Stomach smooth muscle (tissue), 2 donors: ENCODE data around the gene ACTMAP.

Experiments
- H3K27ac ChIP-seq: one replicate; pipeline ENCODE4 v1.7.0; 2013; ENCODE audit warnings: mild to moderate bottlenecking, low read length, inconsistent platforms
- H3K27me3 ChIP-seq, 2 donors: one replicate each; pipeline ENCODE4 v1.7.0; 2013; ENCODE audit warnings: low read length in 2 of 2; ENCODE audit not compliant: insufficient read depth in 2 of 2, control insufficient read depth in 1 of 2
- H3K36me3 ChIP-seq, 2 donors: one replicate each; pipeline ENCODE4 v1.7.0; 2013; ENCODE audit warnings: low read length in 2 of 2; ENCODE audit not compliant: control insufficient read depth in 2 of 2, insufficient read depth in 2 of 2
- H3K4me1 ChIP-seq: one replicate; pipeline ENCODE4 v1.7.0; 2013; ENCODE audit warnings: low read length; ENCODE audit not compliant: control insufficient read depth, insufficient read depth
- H3K4me3 ChIP-seq, 2 donors: one replicate each; pipeline ENCODE4 v1.7.0; 2013; ENCODE audit warnings: low read length in 2 of 2
- H3K9ac ChIP-seq, 2 donors: one replicate each; pipeline ENCODE4 v1.7.0; 2013; ENCODE audit warnings: low read length in 2 of 2, mild to moderate bottlenecking in 1 of 2
- H3K9me3 ChIP-seq, 2 donors: one replicate each; pipeline ENCODE4 v1.7.0; 2013; ENCODE audit warnings: low read length in 2 of 2; ENCODE audit not compliant: control insufficient read depth in 2 of 2
- donor health status: healthy.
- donor health status: Pancreatic carcinoma.

The ACTMAP gene

DNA sequence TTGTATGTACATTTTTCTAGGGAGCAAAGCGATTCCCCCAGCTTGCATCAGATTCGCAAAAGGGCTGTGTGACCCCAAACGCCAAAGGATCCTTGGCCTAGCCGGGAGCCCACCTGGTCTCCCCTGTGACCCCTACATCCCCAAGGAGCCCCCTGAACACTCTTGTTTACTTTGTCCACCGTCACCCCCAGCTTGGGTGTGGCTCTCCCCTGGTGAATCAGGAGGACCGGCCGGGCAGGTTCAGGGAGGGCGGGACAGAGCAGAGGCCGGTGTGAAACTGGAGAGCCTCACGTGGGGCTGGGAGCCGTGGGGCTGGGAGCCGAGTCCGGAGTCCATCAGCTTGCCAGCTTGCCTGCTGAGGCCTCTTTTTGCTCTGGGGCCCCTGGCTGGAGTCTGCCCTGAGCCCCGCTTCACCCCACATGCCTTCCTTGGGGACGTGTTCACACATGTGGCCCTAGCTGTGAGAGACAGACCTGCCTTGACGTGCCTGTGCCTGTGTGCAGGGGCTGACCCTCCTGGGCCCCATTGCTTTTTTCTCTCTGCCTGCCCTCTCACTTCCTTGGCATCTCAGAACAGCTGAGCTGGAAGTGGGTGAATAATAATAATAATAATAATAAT lies 31.4 kb downstream of the ACTMAP start:
- peaks cover 67% of the 10 kb centered on the region for H3K4me1 ChIP-seq

DNA sequence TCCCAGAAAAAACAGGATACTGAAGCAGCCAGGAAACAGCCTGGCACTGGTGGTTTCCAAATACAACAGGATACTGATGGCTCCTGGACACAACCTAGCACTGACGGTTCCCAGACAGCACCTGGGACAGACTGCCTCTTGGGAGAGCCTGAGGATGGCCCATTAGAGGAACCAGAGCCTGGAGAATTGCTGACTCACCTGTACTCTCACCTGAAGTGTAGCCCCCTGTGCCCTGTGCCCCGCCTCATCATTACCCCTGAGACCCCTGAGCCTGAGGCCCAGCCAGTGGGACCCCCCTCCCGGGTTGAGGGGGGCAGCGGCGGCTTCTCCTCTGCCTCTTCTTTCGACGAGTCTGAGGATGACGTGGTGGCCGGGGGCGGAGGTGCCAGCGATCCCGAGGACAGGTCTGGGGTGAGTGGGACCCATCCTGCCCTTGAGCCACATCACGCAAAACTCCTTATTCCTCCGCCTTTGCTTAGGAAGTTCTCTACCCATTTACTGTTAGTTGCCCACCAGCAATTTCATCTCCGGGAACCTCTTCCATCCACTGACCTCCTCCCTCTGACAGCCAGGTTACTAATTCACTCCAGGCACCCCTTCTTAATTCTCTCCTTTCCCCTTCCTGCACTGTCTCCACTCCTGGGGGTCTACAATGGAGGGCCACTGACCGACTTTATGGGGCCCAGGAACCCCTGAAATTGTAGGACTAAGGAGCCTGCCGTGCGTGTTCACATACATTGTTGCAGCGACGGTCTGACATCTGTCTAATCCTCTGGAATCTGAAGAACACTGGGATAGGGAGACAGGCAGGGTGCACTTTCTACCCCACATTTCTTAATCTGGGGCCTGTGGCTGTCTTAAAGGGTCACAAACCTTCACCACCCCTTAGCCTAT lies 32.1 kb downstream of the ACTMAP start:
- H3K4me3 ChIP-seq: peak overlapping the region; percentile 97 to 99
- H3K36me3 ChIP-seq: peaks cover 0 to 3% of the 10 kb centered on the region in 2 donors
- peak overlapping the region; percentile 97 to 98 for H3K9ac ChIP-seq
- H3K27ac ChIP-seq: peak overlapping the region; percentile 100
- H3K27me3 ChIP-seq: no peaks in the 10 kb centered on the region
- H3K4me1 ChIP-seq: peaks cover 67% of the 10 kb centered on the region
- no peaks in the 10 kb centered on the region for H3K9me3 ChIP-seq

More for the DNA sequence above, 31.4 kb downstream of the ACTMAP start:
- peaks cover 2 to 4% of the 10 kb centered on the region in 2 donors for H3K36me3 ChIP-seq
- H3K27me3 ChIP-seq: no peaks in the 10 kb centered on the region
- H3K27ac ChIP-seq: peak overlapping the region; percentile 100
- no peaks in the 10 kb centered on the region for H3K9me3 ChIP-seq
- H3K4me3 ChIP-seq: peak overlapping the region; percentile 97 to 99
- peak overlapping the region; percentile 97 to 98 for H3K9ac ChIP-seq

DNA sequence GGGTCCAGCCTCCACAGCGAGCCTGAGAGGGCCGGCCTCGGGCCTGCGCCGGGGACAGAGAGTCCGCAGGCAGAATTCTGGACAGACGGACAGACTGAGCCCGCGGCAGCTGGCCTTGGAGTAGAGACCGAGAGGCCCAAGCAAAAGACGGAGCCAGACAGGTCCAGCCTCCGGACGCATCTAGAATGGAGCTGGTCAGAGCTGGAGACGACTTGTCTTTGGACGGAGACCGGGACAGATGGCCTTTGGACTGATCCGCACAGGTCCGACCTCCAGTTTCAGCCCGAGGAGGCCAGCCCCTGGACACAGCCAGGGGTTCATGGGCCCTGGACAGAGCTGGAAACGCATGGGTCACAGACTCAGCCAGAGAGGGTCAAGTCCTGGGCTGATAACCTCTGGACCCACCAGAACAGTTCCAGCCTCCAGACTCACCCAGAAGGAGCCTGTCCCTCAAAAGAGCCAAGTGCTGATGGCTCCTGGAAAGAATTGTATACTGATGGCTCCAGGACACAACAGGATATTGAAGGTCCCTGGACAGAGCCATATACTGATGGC lies 32.9 kb downstream of the ACTMAP start:
- H3K27me3 ChIP-seq: no peaks in the 10 kb centered on the region
- peak overlapping the region; percentile 100 for H3K27ac ChIP-seq
- H3K4me3 ChIP-seq: peak overlapping the region; percentile 97 to 99
- H3K36me3 ChIP-seq: peaks cover 0 to 2% of the 10 kb centered on the region in 2 donors
- peak overlapping the region; percentile 97 to 98 for H3K9ac ChIP-seq
- H3K9me3 ChIP-seq: no peaks in the 10 kb centered on the region
- H3K4me1 ChIP-seq: peaks cover 67% of the 10 kb centered on the region

DNA sequence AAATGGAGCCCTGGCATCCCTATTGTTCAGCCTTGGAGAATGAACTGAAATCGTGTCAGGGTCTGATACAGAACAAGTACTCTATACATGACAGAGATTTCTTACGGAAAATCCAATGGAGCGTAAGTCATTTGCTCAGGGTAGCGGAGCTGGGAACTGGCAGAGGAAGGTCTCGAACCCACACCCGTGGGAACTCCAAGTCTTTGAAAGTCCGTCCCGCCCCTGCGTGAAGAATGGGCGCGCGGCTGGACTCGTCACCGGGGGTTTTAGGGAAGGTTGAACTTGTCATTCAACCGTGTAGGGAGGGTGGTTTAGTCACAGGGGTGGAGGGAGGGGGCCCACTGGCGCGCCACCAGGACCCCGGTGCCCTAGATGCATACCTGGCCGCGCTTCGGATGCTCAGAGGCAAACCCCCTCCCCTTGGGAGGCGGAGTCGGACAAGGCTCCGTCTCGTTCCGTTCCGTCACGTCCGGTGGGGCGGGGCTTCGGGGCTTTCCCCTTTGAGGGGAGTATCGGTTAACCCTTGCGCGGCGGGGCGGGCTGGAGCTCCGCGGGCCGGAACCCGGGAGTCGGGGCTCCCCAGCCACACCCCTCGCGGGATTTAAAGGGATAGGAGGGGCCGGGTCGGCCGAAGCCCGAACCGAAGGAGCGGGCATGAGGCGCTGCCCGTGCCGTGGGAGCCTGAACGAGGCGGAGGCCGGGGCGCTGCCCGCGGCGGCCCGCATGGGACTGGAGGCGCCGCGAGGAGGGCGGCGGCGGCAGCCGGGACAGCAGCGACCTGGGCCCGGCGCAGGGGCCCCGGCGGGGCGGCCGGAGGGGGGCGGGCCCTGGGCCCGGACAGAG lies 33.6 kb downstream of the ACTMAP start, which contains the start of the genes COQ8B and ITPKC:
Gene COQ8B (minus strand): TSS at position 405 of the 843 bp plus-strand sequence. CDS start 2,254 bp downstream, outside the sequence.
Gene ITPKC (plus strand): TSS at position 631 of the 843 bp plus-strand sequence. CDS start 24 bp downstream, at position 655.
- peak within 1 kb of the TSS; percentile 97 to 98 for H3K9ac ChIP-seq
- H3K4me3 ChIP-seq: peak within 1 kb of the TSS; percentile 97 to 99
- no peaks in the 10 kb centered on the region for H3K27me3 ChIP-seq
- peak within 1 kb of the TSS; percentile 100 for H3K27ac ChIP-seq
- H3K36me3 ChIP-seq: no peaks in the 10 kb centered on the region
- no peaks in the 10 kb centered on the region for H3K9me3 ChIP-seq
- H3K4me1 ChIP-seq: peaks cover 62% of the 10 kb centered on the region

DNA sequence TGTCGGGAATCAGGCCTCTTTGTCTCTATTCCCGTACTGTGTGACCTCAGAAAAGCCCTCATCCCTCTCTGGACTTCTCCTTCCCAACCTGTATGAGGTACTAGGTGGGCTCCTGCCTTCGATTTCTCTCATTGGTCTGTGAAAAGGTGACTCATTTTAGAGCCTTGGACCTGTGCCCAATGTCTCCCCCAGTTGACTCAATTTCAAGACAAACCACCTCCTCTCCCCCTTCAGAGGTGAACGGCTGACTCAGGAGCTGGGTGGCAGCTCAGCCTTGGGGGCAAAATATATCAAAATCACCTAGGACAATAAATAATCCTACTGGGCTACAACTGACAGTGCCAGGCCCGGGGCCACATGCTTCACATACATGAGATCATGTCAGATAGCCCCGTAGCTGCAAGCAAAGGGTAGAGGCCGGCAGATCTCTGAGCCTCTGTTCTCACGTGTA lies 34.2 kb downstream of the ACTMAP start:
- H3K27me3 ChIP-seq: no peaks in the 10 kb centered on the region
- H3K4me3 ChIP-seq: peak overlapping the region; percentile 78 to 97

DNA sequence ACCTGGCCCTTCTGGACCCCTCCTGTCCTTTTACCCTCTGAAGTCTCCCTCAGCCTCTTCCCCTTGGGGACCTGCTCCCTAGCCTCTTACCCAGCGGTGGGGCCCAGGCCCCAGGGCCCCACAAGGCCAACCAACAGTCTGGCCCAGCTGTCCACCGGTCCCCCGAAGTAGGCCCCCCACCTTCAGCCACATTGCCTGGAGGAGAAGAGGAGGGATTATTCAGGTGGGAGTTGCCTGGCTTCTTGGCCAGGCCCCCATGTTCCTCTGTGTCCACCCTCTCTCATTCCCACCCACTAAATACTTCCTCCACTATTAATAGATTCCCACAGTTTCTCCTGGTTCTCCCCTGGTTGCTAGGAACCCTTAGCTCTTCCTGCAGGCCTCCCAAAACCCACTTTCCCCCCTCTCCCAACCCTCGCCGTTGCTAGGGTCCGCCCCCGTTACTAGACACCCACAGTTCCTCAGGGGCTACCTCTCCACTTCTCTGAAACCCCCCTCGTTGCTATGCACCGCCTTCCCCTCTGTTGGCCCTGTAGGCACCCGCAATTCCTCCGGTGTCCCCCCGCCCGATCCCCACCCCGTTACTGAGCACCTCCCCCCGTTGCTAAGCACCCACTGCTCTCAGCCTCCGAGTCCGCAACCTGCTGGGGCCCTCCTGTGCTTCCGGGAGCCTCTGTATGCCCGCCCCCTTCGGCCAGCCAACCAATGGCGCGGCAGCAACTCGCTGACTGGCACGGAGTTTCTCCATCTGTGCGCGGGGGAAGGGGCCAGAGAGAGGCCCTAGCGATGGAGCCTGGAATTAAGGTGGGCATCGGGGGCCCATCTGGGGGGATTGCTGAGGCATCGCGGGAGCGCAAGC lies 35.6 kb downstream of the ACTMAP start:
- peak overlapping the region; percentile 69 to 80 for H3K9ac ChIP-seq
- H3K4me1 ChIP-seq: peaks cover 44% of the 10 kb centered on the region

More for the DNA sequence above, 34.2 kb downstream of the ACTMAP start:
- Histone ChIP-seq H3K4me1 (peaks cover 56% of the 10 kb centered on the region), H3K9ac (peak overlapping the region; percentile 90 to 98), H3K36me3 (peaks cover 3 to 4% of the 10 kb centered on the region in 2 donors), H3K27ac (peak overlapping the region; percentile 100), H3K9me3 (no peaks in the 10 kb centered on the region)

DNA sequence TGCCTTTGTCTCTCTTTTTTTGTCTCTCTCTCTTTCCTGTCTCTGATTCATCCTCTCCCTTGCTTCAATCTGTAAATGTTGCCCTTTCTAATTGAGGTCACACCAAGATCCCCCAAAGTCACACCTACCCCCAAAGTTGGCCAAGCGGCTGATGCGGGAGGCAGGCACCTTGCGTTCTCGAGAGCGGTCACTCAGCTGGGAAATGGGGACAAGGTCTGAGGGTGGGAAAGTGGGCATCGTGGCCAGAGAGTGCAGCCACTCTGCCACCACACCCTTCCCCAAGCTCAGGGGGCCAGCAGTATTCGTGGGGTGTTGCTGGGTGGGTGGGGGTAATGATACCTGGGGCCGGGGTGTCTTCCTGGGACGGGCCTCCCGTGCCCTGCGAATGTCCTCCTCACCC lies 36.3 kb downstream of the ACTMAP start:
- H3K4me3 ChIP-seq: peak overlapping the region; percentile 60 to 97
- peaks cover 37% of the 10 kb centered on the region for H3K4me1 ChIP-seq
- no peaks in the 10 kb centered on the region for H3K9me3 ChIP-seq
- peak overlapping the region; percentile 100 for H3K27ac ChIP-seq
- H3K36me3 ChIP-seq: peaks cover 3 to 12% of the 10 kb centered on the region in 2 donors
- no peaks in the 10 kb centered on the region for H3K27me3 ChIP-seq
- H3K9ac ChIP-seq: peak overlapping the region in 1 of 2 donors; percentile 80

More for the DNA sequence above, 35.6 kb downstream of the ACTMAP start:
- H3K36me3 ChIP-seq: peaks cover 3 to 8% of the 10 kb centered on the region in 2 donors
- H3K27ac ChIP-seq: peak overlapping the region; percentile 100
- no peaks in the 10 kb centered on the region for H3K9me3 ChIP-seq
- H3K4me3 ChIP-seq: peak overlapping the region; percentile 60 to 97
- no peaks in the 10 kb centered on the region for H3K27me3 ChIP-seq

DNA sequence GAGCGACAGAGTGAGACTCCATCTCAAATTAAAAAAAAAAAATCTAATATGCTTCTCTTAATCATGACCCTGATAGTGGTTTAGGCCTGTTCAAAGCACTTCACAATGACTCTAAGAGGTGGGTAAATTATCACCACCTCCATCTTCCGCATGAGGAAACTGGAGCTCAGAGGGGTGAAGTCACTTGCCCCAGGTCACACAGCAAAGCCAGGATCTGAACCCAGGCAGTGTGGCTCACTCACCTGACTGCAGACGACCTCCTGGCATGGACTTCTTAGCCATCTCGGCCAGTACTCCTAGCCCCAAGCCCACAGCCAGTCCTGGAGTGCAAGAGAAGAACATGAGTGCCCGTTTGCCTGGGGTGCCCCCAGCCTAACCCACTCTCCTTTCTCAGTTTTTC lies 40.5 kb downstream of the ACTMAP start:
- H3K36me3 ChIP-seq: peaks cover 18 to 21% of the 10 kb centered on the region in 2 donors
- H3K9ac ChIP-seq: no peak overlapping the region
- no peak overlapping the region for H3K27ac ChIP-seq
- no peaks in the 10 kb centered on the region for H3K27me3 ChIP-seq
- no peak overlapping the region for H3K4me3 ChIP-seq
- peaks cover 5% of the 10 kb centered on the region for H3K4me1 ChIP-seq
- H3K9me3 ChIP-seq: no peaks in the 10 kb centered on the region

DNA sequence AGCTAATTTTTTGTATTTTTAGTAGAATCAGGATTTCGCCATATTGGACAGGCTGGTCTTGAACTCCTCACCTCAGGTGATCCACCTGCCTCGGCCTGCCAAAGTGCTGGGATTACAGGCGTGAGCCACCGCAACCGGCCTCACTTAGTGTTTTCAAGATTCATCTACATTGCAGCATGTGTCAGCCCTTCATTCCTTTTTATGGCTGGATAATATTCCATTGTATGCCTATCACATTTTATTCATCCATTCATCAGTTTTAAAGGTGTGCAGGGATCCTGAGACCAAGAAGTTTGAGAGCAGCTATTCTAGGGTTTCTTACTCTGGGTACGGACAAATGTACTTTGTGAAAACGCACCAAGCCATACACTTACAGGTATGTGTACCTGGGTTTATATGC lies 42.7 kb downstream of the ACTMAP start:
- no peak overlapping the region for H3K27ac ChIP-seq
- no peaks in the 10 kb centered on the region for H3K27me3 ChIP-seq
- H3K36me3 ChIP-seq: peaks cover 24 to 28% of the 10 kb centered on the region in 2 donors
- no peak overlapping the region for H3K4me3 ChIP-seq
- H3K4me1 ChIP-seq: peaks cover 6% of the 10 kb centered on the region
- no peak overlapping the region for H3K9ac ChIP-seq
- no peaks in the 10 kb centered on the region for H3K9me3 ChIP-seq
